Measurements from ENCODE around the gene ADGRE2.
"Not testable (repeated sequence)": the region's sequence is repeated elsewhere in the genome, so short reads cannot be mapped to it uniquely, and the experiment has no call there.

Gene ADGRE2

DNA sequence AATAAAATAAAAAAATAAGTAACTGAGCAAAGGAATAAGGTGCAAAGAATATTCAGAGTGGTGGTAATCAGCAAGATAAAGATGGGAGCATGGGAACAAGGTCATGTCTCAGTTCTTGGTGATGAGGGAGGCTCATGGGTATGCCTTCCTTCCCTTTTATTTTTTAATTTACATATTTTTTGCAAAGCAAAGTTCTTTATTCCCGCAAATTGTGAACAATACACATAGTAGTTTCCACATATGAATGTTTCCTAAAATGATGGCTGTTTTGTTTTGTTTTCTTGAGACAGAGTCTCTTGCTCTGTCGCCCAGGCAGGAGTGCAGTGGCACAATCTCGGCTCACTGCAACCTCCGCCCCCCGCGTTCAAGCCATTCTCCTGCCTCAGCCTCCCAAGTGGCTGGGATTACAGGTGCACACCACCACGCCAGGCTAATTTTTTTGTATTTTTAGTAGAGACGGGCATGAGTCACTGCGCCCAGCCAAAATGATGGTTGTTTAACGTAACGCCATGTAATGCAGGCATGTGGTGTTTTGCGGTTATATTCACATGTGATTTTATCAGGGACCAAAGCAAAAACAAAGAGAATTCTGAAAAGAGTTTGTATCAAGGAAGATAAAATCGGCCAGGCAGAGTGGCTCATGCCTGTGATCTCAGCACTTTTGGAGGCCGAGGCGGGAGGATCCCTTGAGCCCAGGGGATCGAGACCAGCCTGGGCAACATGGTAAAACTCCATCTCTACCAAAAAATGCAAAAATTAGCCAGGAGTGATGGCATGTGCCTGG is 4.5 kb upstream of the ADGRE2 start:
- DNase-seq (ENCODE audit: low spot score), result no peak

DNA sequence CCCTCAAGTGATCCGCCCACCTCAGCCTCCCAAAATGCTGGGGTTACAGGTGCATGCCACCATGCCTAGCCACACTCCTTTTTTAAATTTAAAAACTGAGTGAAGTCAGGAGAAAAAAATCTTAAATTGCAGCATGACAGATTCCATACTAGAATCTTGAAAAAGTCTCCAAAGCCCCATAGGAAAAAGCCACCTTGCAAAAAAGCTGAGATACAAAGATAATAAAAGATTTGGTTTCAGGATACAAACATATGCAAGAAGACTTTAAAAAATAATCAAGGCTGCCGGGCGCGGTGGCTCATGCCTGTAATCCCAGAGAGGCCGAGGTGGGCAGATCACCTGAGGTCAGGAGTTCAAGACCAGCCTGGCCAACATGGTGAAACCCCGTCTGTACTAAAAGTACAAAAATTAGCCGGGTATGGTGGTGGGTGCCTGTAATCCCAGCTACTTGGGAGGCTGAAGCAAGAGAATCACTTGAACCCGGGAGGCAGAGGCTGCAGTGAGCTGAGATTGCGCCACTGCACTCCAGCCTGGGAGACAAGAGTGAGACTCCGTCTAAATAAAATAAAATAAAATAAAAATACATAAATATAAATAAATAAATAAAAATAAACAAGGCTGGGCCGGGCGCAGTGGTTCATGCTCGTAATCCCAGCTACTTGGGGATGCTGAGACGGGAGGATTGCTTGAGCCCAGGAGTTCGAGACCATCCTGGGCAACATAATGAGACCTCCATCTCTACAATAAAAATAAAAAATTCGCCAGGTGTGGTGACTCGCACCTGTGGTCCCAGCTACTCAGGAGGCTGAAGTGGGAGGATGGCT is 3.6 kb upstream of the ADGRE2 start:
- not testable (repeated sequence) for DNase-seq (ENCODE audit: low spot score)

More for the DNA sequence above, 4.5 kb upstream of the ADGRE2 start:
- TF ChIP-seq, protein P1, sequence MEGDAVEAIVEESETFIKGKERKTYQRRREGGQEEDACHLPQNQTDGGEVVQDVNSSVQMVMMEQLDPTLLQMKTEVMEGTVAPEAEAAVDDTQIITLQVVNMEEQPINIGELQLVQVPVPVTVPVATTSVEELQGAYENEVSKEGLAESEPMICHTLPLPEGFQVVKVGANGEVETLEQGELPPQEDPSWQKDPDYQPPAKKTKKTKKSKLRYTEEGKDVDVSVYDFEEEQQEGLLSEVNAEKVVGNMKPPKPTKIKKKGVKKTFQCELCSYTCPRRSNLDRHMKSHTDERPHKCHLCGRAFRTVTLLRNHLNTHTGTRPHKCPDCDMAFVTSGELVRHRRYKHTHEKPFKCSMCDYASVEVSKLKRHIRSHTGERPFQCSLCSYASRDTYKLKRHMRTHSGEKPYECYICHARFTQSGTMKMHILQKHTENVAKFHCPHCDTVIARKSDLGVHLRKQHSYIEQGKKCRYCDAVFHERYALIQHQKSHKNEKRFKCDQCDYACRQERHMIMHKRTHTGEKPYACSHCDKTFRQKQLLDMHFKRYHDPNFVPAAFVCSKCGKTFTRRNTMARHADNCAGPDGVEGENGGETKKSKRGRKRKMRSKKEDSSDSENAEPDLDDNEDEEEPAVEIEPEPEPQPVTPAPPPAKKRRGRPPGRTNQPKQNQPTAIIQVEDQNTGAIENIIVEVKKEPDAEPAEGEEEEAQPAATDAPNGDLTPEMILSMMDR (IDR thresholded peaks at IDR 0.05; ENCODE audit: extremely low read depth, missing control alignments), result no peak

DNA sequence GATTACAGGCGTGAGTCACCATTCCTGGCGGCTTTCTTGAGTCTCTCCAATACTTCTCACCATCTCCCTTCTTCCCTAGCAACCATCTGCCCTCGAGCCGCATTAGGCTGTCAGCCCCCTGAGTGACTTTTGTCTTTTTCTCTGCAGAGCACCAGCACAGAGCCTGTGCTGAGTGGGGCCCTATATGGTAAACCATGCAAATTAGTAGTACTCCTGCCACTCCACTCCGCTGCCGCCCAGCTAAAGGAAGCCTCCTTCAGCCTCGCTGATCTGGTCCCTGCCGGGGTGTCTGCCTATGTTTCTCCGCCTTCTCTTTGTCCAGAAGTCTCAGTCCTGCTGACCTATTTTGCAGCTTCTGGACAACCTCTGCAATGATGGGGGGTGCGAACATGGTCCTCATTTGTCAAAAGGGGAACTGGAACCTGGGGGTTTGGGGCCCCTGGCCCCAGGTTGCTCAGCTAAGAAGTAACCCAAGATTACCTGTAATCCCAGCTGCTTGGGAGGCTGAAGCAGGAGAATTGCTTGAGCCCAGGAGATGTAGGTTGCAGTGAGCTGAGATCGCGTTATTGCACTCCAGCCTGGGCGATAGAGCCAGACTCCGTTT is 2.4 kb upstream of the ADGRE2 start:
- DNase-seq (ENCODE audit: low spot score), result peak; percentile 26

DNA sequence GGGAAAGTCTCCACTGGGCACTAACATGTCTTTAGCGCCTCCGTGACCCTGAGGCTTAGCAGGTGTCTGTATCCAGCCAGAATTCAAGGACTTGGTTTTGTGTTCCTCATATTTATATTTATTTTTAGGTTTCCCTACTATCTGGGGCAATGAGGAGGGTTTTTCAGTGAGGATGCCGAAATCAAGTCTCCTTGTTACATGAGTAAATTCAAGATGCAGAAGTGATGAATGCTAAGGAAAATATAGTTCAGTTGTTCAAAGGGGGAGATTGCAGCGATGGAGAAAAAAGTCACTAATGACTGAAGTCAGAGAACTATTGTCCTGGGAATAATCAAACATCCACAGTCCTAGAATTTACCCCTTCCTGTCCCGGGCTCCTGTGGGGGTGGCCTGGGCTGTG is 791 bp upstream of the ADGRE2 start:
- DNase-seq (ENCODE audit: low spot score), result no peak
- TF ChIP-seq, protein P1 (IDR thresholded peaks at IDR 0.05; ENCODE audit: extremely low read depth, missing control alignments), result no peak

DNA sequence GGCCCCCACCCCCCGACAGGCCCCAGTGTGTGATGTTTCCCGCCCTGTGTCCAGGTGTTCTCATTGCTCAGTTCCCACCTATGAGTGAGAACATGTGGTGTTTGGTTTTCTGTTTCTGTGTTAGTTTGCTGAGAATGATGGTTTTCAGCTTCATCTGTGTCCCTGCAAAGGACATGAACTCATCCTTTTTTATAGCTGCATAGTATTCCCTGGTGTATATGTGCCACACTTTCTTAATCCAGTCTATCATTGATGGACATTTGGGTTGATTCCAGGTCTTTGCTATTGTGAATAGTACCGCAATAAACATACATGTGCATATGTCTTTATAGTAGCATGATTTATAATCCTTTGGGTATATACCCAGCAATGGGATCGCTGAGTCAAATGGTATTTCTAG is 715 bp downstream of the ADGRE2 start:
- not testable (repeated sequence) for DNase-seq (ENCODE audit: low spot score)

DNA sequence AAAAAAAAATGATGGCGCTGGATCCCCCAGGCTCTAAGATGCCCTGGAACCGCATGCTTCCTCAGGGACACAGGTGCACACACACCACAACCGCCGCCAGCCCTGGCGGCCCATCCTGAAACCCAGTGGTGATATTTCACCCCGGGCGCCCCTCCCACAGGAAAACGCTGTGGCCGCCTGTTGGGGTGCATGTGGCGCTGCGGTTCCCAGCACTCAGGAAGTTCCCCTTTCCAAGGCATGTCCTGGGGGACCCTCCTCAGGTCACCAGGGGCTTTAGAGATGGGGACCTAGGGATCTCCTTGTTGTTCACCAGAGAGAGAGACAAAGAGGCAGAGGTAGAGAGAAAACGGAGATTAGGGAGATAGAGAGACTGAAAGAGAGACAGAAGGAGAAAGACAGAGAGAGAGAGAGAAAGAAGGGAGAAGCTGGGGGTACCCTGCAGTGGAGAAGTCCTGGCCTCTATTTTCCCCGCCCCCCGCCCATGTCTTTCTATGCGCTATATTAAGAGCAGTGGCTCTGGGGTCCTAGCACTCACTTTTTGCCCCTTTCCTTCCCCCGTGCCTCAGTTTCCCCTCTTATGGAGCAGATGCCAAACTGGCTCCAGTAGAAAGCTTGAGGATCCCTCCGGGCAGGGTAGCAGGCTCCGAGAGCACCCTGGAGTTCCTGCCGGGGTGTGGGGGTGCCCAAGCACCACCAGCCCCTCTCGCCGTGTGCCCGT is 2.3 kb downstream of the ADGRE2 start:
- TF ChIP-seq, protein P1 (IDR thresholded peaks at IDR 0.05; ENCODE audit: extremely low read depth, missing control alignments), result no peak
- DNase-seq (ENCODE audit: low spot score), result peak; percentile 27

DNA sequence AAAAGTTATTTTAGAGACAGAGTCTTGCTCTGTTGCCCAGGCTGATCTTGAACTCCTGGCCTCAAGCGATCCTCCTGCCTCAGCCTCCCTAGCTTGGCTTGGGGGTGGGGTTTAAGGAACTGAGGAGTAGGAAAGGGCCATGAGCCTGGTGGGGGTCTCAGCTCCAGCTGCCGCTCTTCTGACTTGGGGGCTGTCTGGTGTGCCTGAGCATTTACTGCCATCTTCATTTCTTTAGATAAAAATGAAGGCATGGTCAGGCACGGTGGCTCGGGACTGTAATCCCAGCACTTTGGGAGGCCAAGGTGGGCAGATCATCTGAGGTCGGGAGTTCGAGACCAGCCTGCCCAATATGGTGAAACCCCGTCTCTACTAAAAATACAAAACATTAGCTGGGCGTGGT is 3.0 kb downstream of the ADGRE2 start:
- not testable (repeated sequence) for DNase-seq (ENCODE audit: low spot score)

DNA sequence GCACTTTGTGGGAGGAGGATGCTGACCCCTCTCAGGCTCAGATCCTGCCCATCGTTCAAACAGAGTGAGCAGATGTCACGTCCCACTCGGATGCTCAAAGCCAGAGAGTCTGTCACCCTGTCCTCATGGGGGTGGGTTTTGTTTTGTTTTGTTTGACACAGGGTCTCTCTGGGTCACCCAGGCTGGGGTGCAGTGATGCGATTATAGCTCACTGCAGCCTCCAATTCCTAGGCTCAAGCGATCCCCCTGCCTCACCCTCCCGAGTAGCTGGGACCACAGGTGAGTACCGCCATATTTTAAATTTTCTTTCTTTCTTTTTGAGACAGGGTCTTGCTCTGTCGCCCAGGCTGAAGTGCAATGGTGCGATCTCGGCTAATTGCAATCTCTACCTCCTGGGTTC is 4.0 kb downstream of the ADGRE2 start:
- no peak for DNase-seq (ENCODE audit: low spot score)
- TF ChIP-seq, protein P1 (IDR thresholded peaks at IDR 0.05; ENCODE audit: extremely low read depth, missing control alignments), result no peak

DNA sequence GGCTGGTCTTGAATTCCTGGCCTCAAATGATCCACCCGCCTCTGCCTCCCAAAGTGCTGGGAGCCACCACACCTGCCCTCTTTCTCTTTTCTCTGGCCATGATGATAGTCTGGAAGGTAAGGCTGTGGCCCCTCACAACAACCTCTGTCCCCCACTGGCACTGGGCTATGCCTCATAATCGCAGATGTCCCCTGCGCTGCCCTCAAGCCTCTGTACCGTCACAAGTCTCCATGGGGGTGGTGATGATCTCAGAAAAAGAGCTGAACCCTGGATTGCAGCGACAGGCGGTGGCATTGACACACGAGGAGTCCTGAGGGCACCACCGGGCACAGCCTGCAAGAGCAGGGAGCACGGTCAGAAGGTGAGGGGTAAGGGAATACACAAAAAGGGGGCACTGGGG is 4.6 kb downstream of the ADGRE2 start:
- DNase-seq (ENCODE audit: low spot score), result not testable (repeated sequence)

Data from GM20000 (cell line).